MM.1S (cell line): ENCODE data around the gene SYNGR1.

Source experiments
- DNase-seq: peaks from one replicate; pipeline ENCODE4 v3.0.0-alpha.2; 2015
- H2AFZ ChIP-seq: fragments of 300-600 bp; sonication (generic); 2 replicates; pipeline ENCODE4 v1.6.0; 2016; ENCODE audit warnings: antibody characterized with exemption, low read length
- H3F3A ChIP-seq: fragments of 300-600 bp; sonication (generic); 2 replicates; pipeline ENCODE4 v1.6.1; 2016; ENCODE audit warnings: mild to moderate bottlenecking, antibody characterized with exemption, low read length, moderate library complexity, mixed read lengths; ENCODE audit not compliant: insufficient read depth
- H3K27ac ChIP-seq: fragments of 300-600 bp; sonication (generic); 2 replicates; pipeline ENCODE4 v1.5.1; 2016; ENCODE audit warnings: mild to moderate bottlenecking, low read length
- H3K27me3 ChIP-seq: fragments of 300-600 bp; sonication (generic); replicated peaks from 2 replicates; pipeline ENCODE4 v1.6.0; 2016; ENCODE audit warnings: low read length; ENCODE audit not compliant: insufficient read depth
- H3K36me3 ChIP-seq: fragments of 300-600 bp; sonication (generic); replicated peaks from 2 replicates; pipeline ENCODE4 v1.6.1; 2016; ENCODE audit warnings: mild to moderate bottlenecking, low read length, mixed read lengths; ENCODE audit not compliant: insufficient read depth
- H3K4me1 ChIP-seq: fragments of 300-600 bp; sonication (generic); 2 replicates; pipeline ENCODE4 v1.6.1; 2016; ENCODE audit warnings: low read length, mixed read lengths
- H3K4me2 ChIP-seq: fragments of 300-600 bp; sonication (generic); 2 replicates; pipeline ENCODE4 v1.6.0; 2016; ENCODE audit warnings: low read depth, low read length
- H3K4me3 ChIP-seq: fragments of 300-600 bp; sonication (generic); 2 replicates; pipeline ENCODE4 v1.5.1; 2016; ENCODE audit warnings: low read length, mixed read lengths
- H3K79me2 ChIP-seq: fragments of 300-600 bp; sonication (generic); 2 replicates; pipeline ENCODE4 v1.6.1; 2016; ENCODE audit warnings: mixed run types, low read length, mixed read lengths
- H3K9ac ChIP-seq: fragments of 300-600 bp; sonication (generic); 2 replicates; pipeline ENCODE4 v1.6.1; 2016; ENCODE audit warnings: low read length, mixed read lengths
- H3K9me2 ChIP-seq: fragments of 300-600 bp; sonication (generic); replicated peaks from 2 replicates; pipeline ENCODE4 v1.6.1; 2016; ENCODE audit warnings: mild to moderate bottlenecking, low read length, mixed read lengths; ENCODE audit not compliant: insufficient read depth
- H3K9me3 ChIP-seq: fragments of 300-600 bp; sonication (generic); replicated peaks from 2 replicates; pipeline ENCODE4 v1.6.1; 2016; ENCODE audit warnings: mild to moderate bottlenecking, low read length, mixed read lengths; ENCODE audit not compliant: insufficient read depth
- H4K20me1 ChIP-seq: fragments of 300-600 bp; sonication (generic); 2 replicates; pipeline ENCODE4 v1.6.1; 2016; ENCODE audit warnings: mild to moderate bottlenecking, low read length, moderate library complexity, mixed read lengths; ENCODE audit not compliant: insufficient read depth
- EZH2 ChIP-seq: fragments of 300-600 bp; sonication (generic); optimal IDR thresholded peaks from 2 replicates; pipeline ENCODE3; 2017; ENCODE audit warnings: low read depth, mild to moderate bottlenecking, antibody characterized with exemption, low read length, mixed read lengths
- EZH2phosphoT487 ChIP-seq: fragments of 300-600 bp; sonication (generic); IDR thresholded peaks from 2 replicates; pipeline ENCODE4 v1.6.1; 2018; ENCODE audit warnings: antibody characterized with exemption, low read length
- TF ChIP-seq, protein P1 (sequence below): fragments of 300-600 bp; sonication (generic); IDR thresholded peaks from 2 replicates; pipeline ENCODE4 v1.5.1; 2016; ENCODE audit warnings: antibody characterized with exemption, low read length, mixed read lengths

The SYNGR1 gene

DNA sequence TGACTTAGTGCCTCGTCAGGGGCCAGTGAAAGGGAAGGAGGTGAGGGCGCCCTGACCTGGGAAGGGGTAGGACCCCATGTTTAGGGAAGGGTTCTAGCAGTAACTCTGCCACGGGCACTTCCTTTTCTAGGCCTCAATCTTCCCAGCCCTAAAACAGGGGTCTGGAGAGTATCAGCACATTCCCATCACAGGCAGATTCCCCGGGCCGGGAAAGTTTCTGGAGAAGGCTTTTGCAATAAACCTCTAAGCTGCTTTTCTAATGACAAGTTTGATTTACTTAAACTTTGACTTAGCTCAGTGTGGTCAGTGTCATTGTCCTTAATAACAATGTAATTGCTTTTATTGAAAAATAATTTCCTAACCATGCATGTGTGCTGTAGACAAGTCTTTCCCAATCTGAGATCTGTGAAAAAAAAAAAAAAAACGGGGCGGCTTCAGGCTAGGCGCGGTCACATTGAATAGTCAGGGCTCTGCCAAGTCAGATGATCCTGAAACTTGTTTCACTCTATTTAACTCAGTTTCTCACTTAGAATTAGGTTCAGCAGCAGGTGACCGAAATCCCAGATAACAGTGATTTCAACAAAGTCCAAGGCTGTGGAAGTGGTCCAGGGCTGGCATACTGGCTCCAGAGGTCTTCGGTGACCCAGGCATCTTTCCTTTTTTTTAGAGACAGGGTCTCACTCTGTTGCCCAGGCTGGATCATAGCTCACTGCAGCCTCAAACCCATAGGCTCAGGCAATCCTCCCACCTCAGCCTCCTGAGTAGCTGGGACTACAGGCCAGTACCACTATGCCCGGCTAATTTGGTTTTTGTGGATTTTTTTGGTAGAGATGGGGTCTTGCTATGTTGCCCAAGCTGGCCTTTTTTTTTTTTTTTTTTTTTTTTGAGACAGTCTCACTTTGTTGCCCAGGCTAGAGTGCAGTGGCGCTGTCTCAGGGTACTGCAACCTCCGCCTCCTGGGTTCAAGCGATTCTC, 30.3 kb downstream of the SYNGR1 start:
- Histone ChIP-seq H3K27me3 (no peaks in the 10 kb centered on the region), H3K4me2 (no peak overlapping the region), H3K79me2 (no peaks in the 10 kb centered on the region), H3K36me3 (no peaks in the 10 kb centered on the region), H2AFZ (no peak overlapping the region), H3K9me2 (no peaks in the 10 kb centered on the region), H3K4me3 (no peak overlapping the region), H3K27ac (no peak overlapping the region), H3K9ac (no peak overlapping the region), H4K20me1 (no peaks in the 10 kb centered on the region), H3F3A (no peaks in the 10 kb centered on the region), H3K4me1 (no peaks in the 10 kb centered on the region), H3K9me3 (no peaks in the 10 kb centered on the region)
- TF ChIP-seq EZH2phosphoT487 (no peak), EZH2 (no peak)
- TF ChIP-seq, protein P1, sequence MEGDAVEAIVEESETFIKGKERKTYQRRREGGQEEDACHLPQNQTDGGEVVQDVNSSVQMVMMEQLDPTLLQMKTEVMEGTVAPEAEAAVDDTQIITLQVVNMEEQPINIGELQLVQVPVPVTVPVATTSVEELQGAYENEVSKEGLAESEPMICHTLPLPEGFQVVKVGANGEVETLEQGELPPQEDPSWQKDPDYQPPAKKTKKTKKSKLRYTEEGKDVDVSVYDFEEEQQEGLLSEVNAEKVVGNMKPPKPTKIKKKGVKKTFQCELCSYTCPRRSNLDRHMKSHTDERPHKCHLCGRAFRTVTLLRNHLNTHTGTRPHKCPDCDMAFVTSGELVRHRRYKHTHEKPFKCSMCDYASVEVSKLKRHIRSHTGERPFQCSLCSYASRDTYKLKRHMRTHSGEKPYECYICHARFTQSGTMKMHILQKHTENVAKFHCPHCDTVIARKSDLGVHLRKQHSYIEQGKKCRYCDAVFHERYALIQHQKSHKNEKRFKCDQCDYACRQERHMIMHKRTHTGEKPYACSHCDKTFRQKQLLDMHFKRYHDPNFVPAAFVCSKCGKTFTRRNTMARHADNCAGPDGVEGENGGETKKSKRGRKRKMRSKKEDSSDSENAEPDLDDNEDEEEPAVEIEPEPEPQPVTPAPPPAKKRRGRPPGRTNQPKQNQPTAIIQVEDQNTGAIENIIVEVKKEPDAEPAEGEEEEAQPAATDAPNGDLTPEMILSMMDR = no peak
- DNase-seq = no peak

DNA sequence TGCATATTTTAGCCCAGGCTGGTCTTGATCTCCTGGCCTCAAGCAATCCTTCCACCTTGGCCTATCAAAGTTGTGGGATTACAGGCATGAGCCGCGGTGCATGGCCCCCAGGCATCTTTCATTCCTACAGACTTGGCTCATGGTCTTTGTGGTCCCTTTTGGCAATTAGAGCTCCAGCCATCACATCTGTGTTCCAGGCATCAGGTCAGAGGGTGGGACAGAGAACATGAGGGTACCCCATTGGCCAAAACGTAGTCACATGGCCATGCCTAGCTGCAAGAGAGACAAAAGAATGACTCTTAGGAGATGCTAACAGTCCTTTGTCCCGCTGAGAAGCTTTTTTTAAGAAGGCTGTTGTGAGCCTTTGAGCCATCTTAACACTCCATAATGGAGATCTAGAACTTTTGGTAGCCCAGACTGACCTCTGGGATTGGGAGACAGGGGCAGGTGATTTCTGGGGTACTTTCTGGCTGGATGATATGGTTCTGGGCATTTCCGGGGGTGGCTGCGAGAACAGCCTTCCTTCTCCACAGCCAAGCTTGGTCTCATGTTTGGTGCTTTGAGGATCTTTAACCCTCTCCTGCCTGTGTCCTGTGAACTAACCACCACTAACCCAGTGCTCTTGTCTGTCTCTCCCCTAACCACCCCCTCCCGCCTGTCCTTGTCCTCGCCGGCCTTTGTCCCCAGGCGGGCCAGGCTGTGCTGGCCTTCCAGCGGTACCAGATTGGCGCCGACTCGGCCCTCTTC, 31.4 kb downstream of the SYNGR1 start:
- Histone ChIP-seq H3K9me2 (no peaks in the 10 kb centered on the region), H3K27me3 (no peaks in the 10 kb centered on the region), H3K9me3 (no peaks in the 10 kb centered on the region), H3K4me1 (no peaks in the 10 kb centered on the region), H4K20me1 (no peaks in the 10 kb centered on the region), H3F3A (no peaks in the 10 kb centered on the region), H3K4me3 (no peak overlapping the region), H3K36me3 (no peaks in the 10 kb centered on the region), H3K4me2 (no peak overlapping the region), H2AFZ (no peak overlapping the region), H3K9ac (no peak overlapping the region), H3K79me2 (no peaks in the 10 kb centered on the region), H3K27ac (no peak overlapping the region)
- no peak for DNase-seq
- TF ChIP-seq EZH2 = no peak
- no peak for TF ChIP-seq EZH2phosphoT487
- TF ChIP-seq, protein P1 = no peak

DNA sequence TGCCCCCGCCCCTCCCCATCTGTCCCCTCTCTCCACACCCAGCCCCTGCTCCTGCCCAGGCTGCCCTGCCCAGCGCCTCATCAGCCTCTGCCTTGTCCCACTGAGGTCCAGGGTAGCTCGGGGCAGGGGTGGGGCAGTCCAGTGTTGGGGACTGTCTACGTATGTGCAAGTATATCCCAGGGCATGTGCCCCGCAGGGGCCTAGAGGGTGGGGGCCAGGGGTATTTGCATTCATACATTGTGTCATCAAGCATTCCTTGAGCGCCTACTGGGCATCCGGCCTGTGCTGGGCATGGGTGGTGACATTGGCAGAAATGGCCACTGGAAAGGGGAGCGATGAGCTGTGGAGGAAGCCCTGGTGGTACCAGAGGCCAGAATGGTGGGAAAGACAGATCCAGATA, 32.1 kb downstream of the SYNGR1 start:
- Histone ChIP-seq H3K9me2 (no peaks in the 10 kb centered on the region), H4K20me1 (no peaks in the 10 kb centered on the region), H3K4me2 (no peak overlapping the region), H3K9me3 (no peaks in the 10 kb centered on the region), H2AFZ (no peak overlapping the region), H3K79me2 (peaks cover 2% of the 10 kb centered on the region), H3K27ac (no peak overlapping the region), H3F3A (no peaks in the 10 kb centered on the region; the same call in 1 of the 2 replicates), H3K27me3 (no peaks in the 10 kb centered on the region), H3K4me1 (no peaks in the 10 kb centered on the region), H3K4me3 (no peak overlapping the region), H3K36me3 (no peaks in the 10 kb centered on the region), H3K9ac (no peak overlapping the region)
- no peak for DNase-seq
- no peak for TF ChIP-seq EZH2phosphoT487
- TF ChIP-seq, protein P1 = no peak
